Skeletal muscle tissue (tissue), 4 donors: ENCODE data around the gene TLR6. TPM values are rescaled to one million over a fixed set of nuclear protein-coding genes. Genes with fewer than 3 reads are reported as not detected.

Experiments
- H3K27ac ChIP-seq: one replicate; pipeline ENCODE4 v1.7.0; 2013; ENCODE audit warnings: mild to moderate bottlenecking, low read depth, low read length, inconsistent platforms
- H3K27me3 ChIP-seq, 3 donors: one replicate each; pipeline ENCODE4 v1.7.0; 2013; ENCODE audit warnings: low read length in 3 of 3; ENCODE audit not compliant: control insufficient read depth in 3 of 3, insufficient read depth in 3 of 3
- H3K36me3 ChIP-seq, 3 donors: one replicate each; pipeline ENCODE4 v1.7.0; 2013; ENCODE audit warnings: low read length in 3 of 3; ENCODE audit not compliant: control insufficient read depth in 3 of 3, insufficient read depth in 3 of 3
- H3K4me1 ChIP-seq, 3 donors: one replicate each; pipeline ENCODE4 v1.7.0; 2013; ENCODE audit warnings: low read length in 3 of 3, mild to moderate bottlenecking in 3 of 3; ENCODE audit not compliant: control insufficient read depth in 3 of 3, insufficient read depth in 3 of 3
- H3K4me3 ChIP-seq, 3 donors: one replicate each; pipeline ENCODE4 v1.7.0; 2013; ENCODE audit warnings: low read length in 3 of 3
- H3K9ac ChIP-seq, 3 donors: one replicate each; pipeline ENCODE4 v1.7.0; 2013; ENCODE audit warnings: low read length in 3 of 3, mild to moderate bottlenecking in 3 of 3, moderate library complexity in 2 of 3, low read depth in 1 of 3
- H3K9me3 ChIP-seq, 3 donors: one replicate each; pipeline ENCODE4 v1.7.0; 2013; ENCODE audit warnings: low read length in 3 of 3; ENCODE audit not compliant: control insufficient read depth in 3 of 3
- total RNA-seq: library from RNA; depleted of rRNA; stranded (reverse); fragments of >200 nt; gene quantifications from one replicate; pipeline ENCODE4 v1.2.3, GENCODE V29; 2014
- donor health status: Osteomylitis.

TLR6 gene
- total RNA-seq, 1 donor from 2014 or later = 1.0 TPM

- Histone ChIP-seq H3K4me1 (no peaks in the 10 kb centered on the region), H3K27ac (no peak overlapping the region), H3K27me3 (no peaks in the 10 kb centered on the region), H3K4me3 (no peak overlapping the region), H3K36me3 (peaks cover 0 to 3% (median 0%) of the 10 kb centered on the region in 3 donors), H3K9me3 (no peaks in the 10 kb centered on the region), H3K9ac (no peak overlapping the region)
Measured at GRCh38 chr4:38795087-38795486, 61.5 kb downstream of the TLR6 start.

GRCh38 chr4:38794051-38794450, 62.6 kb downstream of the TLR6 start:
- H3K4me3 ChIP-seq = no peak overlapping the region
- H3K4me1 ChIP-seq = no peaks in the 10 kb centered on the region
- H3K9me3 ChIP-seq = no peaks in the 10 kb centered on the region
- no peak overlapping the region for H3K27ac ChIP-seq
- H3K9ac ChIP-seq = no peak overlapping the region
- no peaks in the 10 kb centered on the region for H3K27me3 ChIP-seq
- H3K36me3 ChIP-seq = no peaks in the 10 kb centered on the region

- Histone ChIP-seq H3K27ac (no peak overlapping the region), H3K9ac (no peak overlapping the region), H3K36me3 (no peaks in the 10 kb centered on the region), H3K27me3 (no peaks in the 10 kb centered on the region), H3K4me3 (no peak overlapping the region), H3K4me1 (no peaks in the 10 kb centered on the region), H3K9me3 (no peaks in the 10 kb centered on the region)
Measured at GRCh38 chr4:38791010-38791409, 65.6 kb downstream of the TLR6 start.

GRCh38 chr4:38788317-38788716, 68.3 kb downstream of the TLR6 start:
- Histone ChIP-seq H3K4me3 (no peak overlapping the region), H3K9ac (no peak overlapping the region), H3K4me1 (peaks cover 0 to 2% (median 0%) of the 10 kb centered on the region in 3 donors), H3K27me3 (no peaks in the 10 kb centered on the region), H3K9me3 (no peaks in the 10 kb centered on the region), H3K36me3 (no peaks in the 10 kb centered on the region), H3K27ac (no peak overlapping the region)

DNA sequence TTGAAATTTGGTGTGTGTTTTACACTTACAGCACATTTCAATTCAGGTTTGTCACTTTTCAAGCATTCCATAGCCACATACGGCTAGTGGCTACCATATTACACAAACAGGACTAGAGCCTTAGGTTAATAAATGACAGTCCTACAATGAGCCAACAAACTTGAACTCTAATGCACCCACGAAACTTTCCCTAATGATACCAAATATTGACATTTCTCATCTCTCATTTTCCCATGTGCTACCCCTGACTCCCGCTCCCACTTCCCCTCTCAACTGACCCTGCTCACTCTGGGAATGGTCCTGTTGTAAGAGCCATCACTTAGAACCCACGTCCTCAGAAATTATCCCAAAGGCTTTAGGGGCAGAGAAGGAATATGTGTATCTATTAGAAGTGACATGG, 68.9 kb downstream of the TLR6 start:
- Histone ChIP-seq H3K27me3 (no peaks in the 10 kb centered on the region), H3K4me1 (peaks cover 0 to 2% (median 0%) of the 10 kb centered on the region in 3 donors)

GRCh38 chr4:38785901-38786402, 70.7 kb downstream of the TLR6 start:
- no peak overlapping the region for H3K4me3 ChIP-seq
- H3K27ac ChIP-seq = no peak overlapping the region
- H3K36me3 ChIP-seq = no peaks in the 10 kb centered on the region
- no peak overlapping the region for H3K9ac ChIP-seq
- H3K4me1 ChIP-seq = peaks cover 0 to 2% (median 0%) of the 10 kb centered on the region in 3 donors
- no peaks in the 10 kb centered on the region for H3K9me3 ChIP-seq
- no peaks in the 10 kb centered on the region for H3K27me3 ChIP-seq

More for the DNA sequence above, 68.9 kb downstream of the TLR6 start:
- Histone ChIP-seq H3K9me3 (no peaks in the 10 kb centered on the region), H3K27ac (no peak overlapping the region), H3K4me3 (no peak overlapping the region), H3K36me3 (no peaks in the 10 kb centered on the region), H3K9ac (no peak overlapping the region)

GRCh38 chr4:38785041-38785790, 71.4 kb downstream of the TLR6 start:
- H3K9me3 ChIP-seq = no peaks in the 10 kb centered on the region
- no peak overlapping the region for H3K9ac ChIP-seq

GRCh38 chr4:38784141-38784540, 72.5 kb downstream of the TLR6 start:
- Histone ChIP-seq H3K27me3 (no peaks in the 10 kb centered on the region), H3K36me3 (no peaks in the 10 kb centered on the region), H3K4me1 (peaks cover 0 to 2% (median 0%) of the 10 kb centered on the region in 3 donors), H3K9ac (no peak overlapping the region), H3K9me3 (no peaks in the 10 kb centered on the region), H3K4me3 (no peak overlapping the region), H3K27ac (no peak overlapping the region)

More at GRCh38 chr4:38785041-38785790, 71.4 kb downstream of the TLR6 start:
- Histone ChIP-seq H3K27me3 (no peaks in the 10 kb centered on the region), H3K4me1 (peaks cover 0 to 2% (median 0%) of the 10 kb centered on the region in 3 donors), H3K4me3 (no peak overlapping the region), H3K27ac (no peak overlapping the region), H3K36me3 (no peaks in the 10 kb centered on the region)

GRCh38 chr4:38783109-38783460, 73.5 kb downstream of the TLR6 start:
- Histone ChIP-seq H3K4me3 (no peak overlapping the region), H3K9ac (no peak overlapping the region), H3K27me3 (no peaks in the 10 kb centered on the region), H3K27ac (no peak overlapping the region), H3K36me3 (no peaks in the 10 kb centered on the region), H3K4me1 (peaks cover 0 to 2% (median 0%) of the 10 kb centered on the region in 3 donors), H3K9me3 (no peaks in the 10 kb centered on the region)

GRCh38 chr4:38782452-38783108, 74.0 kb downstream of the TLR6 start, which contains the start of gene TLR10:
TLR10 (minus strand) TSS chr4:38782990; CDS start chr4:38775590, 7,400 bp downstream.
- Histone ChIP-seq H3K27ac (no peak within 1 kb of the TSS), H3K27me3 (no peaks in the 10 kb centered on the region), H3K4me3 (no peak within 1 kb of the TSS), H3K36me3 (no peaks in the 10 kb centered on the region), H3K9ac (no peak within 1 kb of the TSS), H3K9me3 (no peaks in the 10 kb centered on the region), H3K4me1 (peaks cover 0 to 2% (median 0%) of the 10 kb centered on the region in 3 donors)
